HG03097 (cell line): ENCODE data around the gene TMEM101.
"Not testable (repeated sequence)": the region's sequence is repeated elsewhere in the genome, so short reads cannot be mapped to it uniquely, and the experiment has no call there.

ENCODE experiments used
- ATAC-seq: cut with Tn5 transposase; IDR thresholded peaks from one replicate; pipeline ENCODE4 v1.9.1; 2021; ENCODE audit not compliant: unreplicated experiment, low FRiP score

Gene TMEM101

GRCh38 chr17:44014437-44015172, at the start of gene TMEM101:
Gene TMEM101, minus strand, starts transcription at chr17:44014963. Its CDS starts 11 bp downstream, at chr17:44014952.
- peak; percentile 63 for ATAC-seq

GRCh38 chr17:44063704-44064639, 49.2 kb upstream of the TMEM101 start:
- ATAC-seq, result no peak

GRCh38 chr17:44062871-44063270, 48.1 kb upstream of the TMEM101 start:
- no peak for ATAC-seq

GRCh38 chr17:44061446-44061845, 46.7 kb upstream of the TMEM101 start:
- ATAC-seq, result no peak

GRCh38 chr17:44059101-44059892, 44.5 kb upstream of the TMEM101 start:
- no peak for ATAC-seq

GRCh38 chr17:44053125-44053872, 38.5 kb upstream of the TMEM101 start:
- no peak for ATAC-seq

- ATAC-seq, result no peak
These were observed 34.7 kb upstream of the TMEM101 start for GRCh38 chr17:44049294-44050060.

GRCh38 chr17:44046893-44047292, 32.1 kb upstream of the TMEM101 start:
- not testable (repeated sequence) for ATAC-seq

- no peak for ATAC-seq
These were observed 30.7 kb upstream of the TMEM101 start for GRCh38 chr17:44045486-44045885.

- no peak for ATAC-seq
These were observed 29.3 kb upstream of the TMEM101 start for GRCh38 chr17:44044071-44044470.

GRCh38 chr17:44043272-44043696, 28.5 kb upstream of the TMEM101 start:
- ATAC-seq, result no peak

GRCh38 chr17:44039829-44040635, 25.3 kb upstream of the TMEM101 start:
- ATAC-seq, result no peak

GRCh38 chr17:44038604-44039011, 23.8 kb upstream of the TMEM101 start:
- no peak for ATAC-seq

GRCh38 chr17:44037471-44037870, 22.7 kb upstream of the TMEM101 start:
- ATAC-seq, result no peak

- not testable (repeated sequence) for ATAC-seq
These were observed 19.9 kb upstream of the TMEM101 start for GRCh38 chr17:44034688-44035087.

GRCh38 chr17:44033861-44034408, 19.2 kb upstream of the TMEM101 start:
- ATAC-seq, result no peak

GRCh38 chr17:44030482-44030881, 15.7 kb upstream of the TMEM101 start:
- ATAC-seq, result no peak

GRCh38 chr17:44029736-44030135, 15.0 kb upstream of the TMEM101 start:
- ATAC-seq, result no peak
